HG02970 (cell line): ENCODE data around the gene MUC20.
"Not testable (repeated sequence)": the region's sequence is repeated elsewhere in the genome, so short reads cannot be mapped to it uniquely, and the experiment has no call there.

ENCODE experiments used
- ATAC-seq: cut with Tn5 transposase; IDR thresholded peaks from one replicate; pipeline ENCODE4 v1.9.1; 2021; ENCODE audit warnings: mild to moderate bottlenecking, moderate library complexity, moderate number of reproducible peaks; ENCODE audit not compliant: unreplicated experiment, low FRiP score

The MUC20 gene

DNA sequence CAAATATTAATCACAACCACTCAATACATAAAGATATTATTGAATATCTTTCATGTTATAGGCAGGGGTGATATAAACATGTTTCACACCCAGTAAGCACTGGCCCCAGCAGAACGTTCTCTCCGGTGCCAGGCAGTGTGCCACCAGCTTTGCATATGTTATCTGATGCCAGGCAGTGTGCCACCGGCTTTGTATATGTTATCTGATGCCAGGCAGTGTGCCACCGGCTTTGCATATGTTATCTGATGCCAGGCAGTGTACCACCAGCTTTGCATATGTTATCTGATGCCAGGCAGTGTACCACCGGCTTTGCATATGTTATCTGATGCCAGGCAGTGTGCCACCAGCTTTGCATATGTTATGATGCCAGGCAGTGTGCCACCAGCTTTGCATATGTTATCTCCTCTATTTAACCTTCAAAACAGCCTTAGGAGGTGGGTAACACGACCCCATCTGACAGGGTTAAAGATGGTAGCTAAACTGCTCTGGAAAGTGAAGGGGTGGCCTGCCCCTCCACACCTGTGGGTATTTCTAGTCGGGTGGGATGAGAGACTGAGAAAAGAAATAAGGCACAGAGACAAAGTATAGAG lies 6.9 kb downstream of the MUC20 start:
- no peak for ATAC-seq

DNA sequence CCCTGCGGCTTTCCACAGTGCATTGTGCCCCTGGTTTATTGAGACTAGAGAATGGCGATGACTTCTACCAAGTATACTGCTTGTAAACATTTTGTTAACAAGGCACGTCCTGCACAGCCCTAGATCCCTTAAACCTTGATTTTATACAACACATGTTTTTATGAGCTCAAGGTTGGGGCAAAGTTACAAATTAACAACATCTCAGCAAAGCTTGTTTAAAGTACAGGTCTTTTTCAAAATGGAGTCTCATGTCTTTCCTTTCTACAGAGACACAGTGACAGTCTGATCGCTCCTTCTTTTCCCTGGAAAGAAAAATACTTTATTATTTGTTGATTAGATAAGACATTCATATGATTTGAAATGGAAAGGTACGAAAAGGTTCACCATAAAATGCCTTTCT lies 8.0 kb downstream of the MUC20 start:
- ATAC-seq = not testable (repeated sequence)

DNA sequence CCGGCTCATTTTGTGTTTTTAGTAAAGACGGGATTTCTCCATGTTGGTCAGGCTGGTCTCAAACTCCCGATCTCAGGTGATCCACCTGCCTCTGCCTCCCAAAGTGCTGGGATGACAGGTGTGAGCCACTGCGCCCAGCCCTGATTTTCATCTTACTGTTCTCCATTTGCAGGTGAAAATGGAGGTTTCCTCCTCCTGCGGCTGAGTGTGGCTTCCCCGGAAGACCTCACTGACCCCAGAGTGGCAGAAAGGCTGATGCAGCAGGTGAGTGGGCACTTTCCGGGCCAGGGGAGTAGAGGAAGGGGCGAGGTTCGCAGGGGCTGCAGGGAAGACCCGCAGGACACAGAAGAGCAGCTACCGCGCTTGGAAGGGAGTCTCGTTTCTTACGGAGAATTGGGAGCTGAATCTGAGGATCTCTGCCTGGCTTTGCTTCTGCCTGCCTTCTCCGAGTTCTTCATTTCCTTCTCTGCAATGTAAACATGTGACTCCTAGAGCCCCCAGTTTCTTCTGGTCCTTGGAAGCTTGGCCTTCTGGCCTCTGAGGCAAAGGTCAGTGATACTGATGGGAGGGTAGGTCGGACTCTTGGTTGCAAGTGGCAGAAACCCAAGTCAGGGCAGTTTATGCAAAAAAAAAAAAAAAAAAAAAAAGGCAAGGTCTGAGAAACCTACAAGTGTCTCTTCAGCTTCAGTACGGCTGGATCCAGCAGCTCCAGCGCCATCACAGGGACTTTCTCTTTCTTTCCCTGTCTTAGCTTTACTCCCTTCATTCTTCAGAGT lies 8.9 kb downstream of the MUC20 start:
- ATAC-seq = no peak

DNA sequence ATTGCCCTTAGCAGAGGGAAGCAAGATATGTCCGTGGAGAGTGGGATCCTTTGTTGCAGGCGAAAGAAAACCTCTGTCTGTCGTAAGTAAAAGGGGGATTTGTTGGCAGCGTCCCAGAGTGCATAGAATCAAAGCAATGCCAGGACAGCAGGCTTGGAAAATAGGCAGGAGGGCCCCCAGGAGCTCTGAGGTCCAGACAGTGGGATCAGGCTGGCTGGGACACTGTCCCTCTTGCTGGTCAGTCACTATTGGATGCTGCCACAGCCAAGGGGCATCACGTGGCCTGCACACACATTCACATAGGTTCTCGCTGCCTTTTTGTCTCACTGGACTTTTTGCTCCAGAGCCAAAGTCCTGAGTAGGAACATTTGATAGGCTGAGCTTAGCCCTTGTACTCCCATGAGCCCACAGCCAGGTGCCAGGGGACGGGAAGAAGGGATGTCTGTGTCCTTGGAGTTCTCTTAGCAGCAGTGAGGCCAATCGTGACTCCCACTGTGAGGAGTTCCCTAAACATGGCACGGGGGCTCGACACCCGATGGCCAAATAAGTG lies 10.7 kb downstream of the MUC20 start:
- ATAC-seq = no peak

DNA sequence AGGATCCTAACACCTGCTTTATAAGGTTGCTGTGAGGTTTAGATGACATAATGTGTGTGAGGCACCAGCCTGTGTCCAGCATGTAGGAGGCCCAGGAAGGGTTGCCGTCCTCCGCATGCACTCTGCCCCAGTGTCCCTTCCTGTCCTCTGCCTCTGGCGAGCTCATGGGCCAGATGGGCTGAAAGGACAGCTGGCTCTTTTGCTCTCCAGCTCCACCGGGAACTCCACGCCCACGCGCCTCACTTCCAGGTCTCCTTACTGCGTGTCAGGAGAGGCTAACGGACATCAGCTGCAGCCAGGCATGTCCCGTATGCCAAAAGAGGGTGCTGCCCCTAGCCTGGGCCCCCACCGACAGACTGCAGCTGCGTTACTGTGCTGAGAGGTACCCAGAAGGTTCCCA lies 12.2 kb downstream of the MUC20 start:
- no peak for ATAC-seq

DNA sequence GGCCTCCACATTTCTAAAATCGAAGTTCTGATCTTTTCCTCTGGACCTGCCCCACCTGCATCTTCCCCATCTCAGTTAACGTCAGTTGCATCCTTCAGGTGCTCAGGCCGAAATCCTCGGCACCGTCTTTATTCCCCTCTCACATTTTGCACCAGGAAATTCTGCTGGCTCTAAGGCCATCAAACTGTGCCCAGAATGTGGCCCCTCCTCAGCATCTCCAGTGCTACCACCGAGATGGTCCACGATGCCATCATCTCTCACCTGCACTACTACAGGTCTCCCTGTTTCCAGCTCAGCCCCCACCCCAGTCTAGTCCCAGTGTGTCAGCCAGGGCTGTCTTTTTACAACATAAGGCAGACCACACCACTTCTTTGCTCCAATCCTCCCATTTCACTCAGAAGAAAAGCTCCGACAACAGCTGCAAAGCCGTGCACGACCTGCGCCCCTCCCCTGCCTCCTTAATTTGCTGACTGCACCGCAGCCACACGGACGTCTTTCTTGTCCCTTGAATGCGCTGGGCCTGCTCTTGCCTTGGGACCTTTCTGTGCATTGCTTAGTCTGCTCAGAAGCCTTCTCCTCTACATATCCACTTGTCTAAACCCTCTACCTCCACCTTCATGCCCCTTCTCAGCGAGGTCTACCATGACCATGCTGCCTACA lies 14.4 kb downstream of the MUC20 start:
- no peak for ATAC-seq

DNA sequence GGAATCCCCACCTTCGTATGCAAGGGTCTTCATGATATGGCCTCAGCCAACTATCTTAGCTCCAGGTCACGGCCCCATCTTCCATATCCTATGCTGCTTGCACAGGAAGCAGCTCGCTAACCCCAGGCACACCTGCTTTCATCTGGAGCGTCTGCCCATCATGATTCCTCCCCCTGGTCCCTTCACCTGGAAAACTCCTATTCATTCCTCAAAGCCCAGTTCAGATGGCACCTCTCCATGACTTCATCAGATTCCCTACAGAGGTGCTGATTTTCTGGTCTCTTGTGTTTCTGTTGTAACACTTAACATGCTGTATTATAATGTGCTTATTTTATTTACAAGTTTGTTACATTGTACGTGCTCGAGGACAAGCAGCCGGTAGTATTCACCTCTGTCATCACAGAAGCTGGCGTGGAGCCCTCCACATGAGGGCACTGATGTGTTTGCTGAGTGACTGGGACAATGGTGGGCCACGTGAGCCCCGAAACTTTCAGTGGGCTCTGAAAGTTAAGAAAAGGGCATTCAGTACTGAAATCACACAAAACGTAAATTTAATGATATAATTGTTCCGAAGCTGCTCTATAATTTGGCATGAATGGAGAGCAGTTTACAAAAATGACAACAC lies 16.2 kb downstream of the MUC20 start:
- no peak for ATAC-seq

DNA sequence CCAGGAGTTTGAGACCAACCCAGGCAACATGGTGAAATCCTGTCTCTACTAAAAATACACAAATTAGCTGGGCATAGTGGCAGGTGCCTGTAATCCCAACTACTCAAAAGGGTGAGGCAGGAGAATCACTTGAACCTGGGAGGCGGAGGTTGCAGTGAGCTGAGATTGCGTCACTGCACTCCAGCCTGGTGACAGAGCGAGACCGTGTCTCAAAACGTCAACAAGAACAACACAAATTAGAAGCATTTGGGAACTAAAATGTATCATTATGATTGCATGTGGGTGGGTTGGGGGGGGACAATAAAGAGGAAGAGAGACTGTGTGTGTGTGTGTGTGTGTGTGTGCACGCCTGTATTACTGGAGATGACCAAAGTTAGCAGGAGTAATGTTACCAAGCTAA lies 17.0 kb downstream of the MUC20 start:
- not testable (repeated sequence) for ATAC-seq

DNA sequence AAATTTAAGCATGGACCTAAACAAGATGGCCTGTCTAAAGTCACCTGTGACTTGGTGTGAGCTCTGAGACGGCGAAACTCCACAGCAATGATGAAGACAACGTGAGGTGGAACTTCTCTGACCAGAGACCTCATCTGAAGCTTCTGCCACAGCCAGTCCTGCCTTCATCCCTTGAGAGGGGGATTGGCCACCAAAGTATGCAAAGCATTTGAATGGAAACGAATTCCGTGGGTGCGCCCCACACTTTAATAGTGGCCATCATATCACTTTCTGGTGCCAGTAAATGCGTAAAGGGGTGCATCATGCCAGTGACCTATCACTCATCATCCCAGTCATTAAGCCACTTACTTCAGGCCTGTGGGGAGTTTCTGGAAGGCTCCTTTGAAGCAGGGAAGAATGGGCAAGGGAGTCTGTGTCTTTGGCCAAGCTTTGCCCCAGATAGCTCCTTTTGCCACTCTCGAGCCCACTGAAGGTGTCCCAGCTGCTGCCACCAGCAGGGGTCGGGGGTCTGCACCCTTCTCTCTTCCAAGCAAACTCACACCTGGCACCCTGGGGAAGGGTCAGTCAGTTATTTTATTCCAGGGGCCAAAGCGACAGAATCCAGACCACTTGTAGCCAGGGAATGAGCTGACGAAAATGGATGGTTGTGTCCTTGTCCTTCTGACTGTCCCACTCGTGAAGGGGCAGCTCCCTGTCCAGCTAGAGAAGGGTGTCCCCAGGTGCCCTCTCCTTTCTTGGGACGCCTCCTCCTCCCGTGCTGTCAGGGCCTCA lies 17.7 kb downstream of the MUC20 start:
- ATAC-seq = no peak

DNA sequence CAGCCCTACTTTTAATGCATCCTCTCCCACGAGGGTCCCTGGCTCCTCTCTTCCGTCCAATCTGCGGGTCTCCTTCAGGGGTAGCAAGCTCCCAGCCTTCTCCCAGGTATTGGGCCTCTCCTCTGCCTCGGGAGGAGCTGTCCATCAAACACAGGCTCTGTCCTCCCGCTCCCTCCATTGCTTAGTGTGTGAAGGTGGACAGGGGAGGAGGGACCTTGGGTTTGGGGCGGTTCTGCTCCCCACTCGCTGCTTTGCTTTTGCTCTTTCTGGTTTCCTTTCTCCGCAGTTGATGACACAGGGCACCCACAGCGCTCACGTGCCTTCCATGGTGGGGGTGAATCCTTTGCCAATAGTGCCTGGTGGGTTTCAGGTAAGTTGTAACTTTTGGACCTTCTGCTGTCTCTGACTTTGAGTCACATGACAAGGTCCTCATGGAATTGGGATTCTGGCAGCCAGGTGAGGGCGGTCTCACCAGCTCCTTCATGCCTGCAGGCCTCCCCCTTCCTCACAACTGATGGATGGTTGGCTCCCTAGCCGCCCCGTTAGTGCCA lies 18.9 kb downstream of the MUC20 start:
- ATAC-seq = no peak

DNA sequence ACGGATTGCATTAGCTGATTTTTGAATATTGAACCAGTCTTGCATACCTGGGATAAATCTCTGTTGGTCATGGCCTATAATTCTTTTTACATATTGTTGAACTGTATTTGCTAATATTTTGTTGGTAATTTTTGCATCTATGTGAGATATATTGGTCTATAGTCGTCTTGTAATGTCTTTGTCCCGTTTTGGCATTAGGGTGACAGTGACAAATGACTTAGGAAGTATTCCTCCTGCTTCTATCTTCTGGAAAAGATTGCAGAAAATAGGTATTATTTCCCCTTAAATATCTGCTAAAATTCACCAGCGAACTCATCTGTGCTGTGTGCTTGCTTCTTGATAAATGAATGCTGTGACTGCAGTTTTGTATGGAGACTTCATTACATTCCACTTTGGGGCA lies 23.7 kb downstream of the MUC20 start:
- no peak for ATAC-seq

DNA sequence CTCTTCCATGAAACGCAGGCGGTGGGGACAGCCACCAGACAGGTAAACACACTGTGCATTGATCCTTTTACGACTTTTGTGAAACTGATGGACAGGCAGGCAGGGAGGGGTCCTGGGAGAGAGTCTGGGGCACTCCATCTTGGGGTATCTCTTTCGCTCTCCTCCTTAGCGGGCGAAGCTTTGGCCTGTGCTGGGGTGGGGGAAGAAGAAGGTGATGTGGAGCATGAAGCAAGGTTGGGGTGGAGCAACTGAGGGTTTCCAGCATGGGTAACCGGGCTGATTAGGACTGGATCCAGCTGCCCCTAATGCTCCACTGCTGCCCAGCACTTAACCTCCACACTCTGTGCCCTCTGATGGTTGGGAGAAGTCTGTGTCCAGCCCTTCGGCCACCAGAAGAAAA lies 25.6 kb downstream of the MUC20 start:
- no peak for ATAC-seq

DNA sequence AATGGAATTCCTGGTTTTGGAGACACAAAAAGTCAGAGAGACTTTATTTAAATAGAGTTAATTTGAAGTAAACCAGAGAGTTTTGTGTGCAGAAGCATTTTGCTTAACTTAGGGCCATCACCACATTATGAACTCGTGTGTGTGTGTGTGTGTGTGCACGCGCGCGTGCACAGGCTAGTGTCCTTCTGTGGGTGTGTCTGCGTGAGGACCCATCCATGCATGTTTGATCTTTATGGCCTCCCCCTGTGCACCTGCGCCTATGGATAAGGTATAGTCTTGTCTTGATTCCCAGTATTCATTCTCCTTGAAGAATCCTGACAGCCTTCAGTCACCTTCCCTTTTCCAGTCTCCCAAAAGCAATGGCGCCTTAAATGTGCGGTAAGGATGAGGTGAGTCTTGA lies 26.0 kb downstream of the MUC20 start:
- ATAC-seq = no peak

DNA sequence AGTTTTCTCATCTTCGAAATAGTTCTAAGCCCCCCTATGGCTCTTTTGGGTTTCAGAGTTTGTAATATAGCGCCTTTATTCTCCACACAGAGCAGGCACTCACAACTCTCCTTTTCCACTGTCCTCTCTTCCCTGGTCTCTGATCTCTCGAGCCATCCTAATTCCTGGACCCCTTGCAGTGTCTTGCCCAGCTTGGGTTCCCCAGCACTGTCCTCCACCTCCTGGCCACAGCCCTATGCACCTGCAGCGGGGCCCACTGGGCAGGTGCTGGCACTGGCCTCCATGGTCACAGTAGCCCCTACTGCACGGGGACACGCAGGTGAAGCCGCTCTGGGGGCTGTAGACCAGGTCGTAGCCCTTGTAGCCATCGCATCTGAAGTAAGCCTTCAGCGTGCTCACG lies 27.9 kb downstream of the MUC20 start:
- no peak for ATAC-seq

DNA sequence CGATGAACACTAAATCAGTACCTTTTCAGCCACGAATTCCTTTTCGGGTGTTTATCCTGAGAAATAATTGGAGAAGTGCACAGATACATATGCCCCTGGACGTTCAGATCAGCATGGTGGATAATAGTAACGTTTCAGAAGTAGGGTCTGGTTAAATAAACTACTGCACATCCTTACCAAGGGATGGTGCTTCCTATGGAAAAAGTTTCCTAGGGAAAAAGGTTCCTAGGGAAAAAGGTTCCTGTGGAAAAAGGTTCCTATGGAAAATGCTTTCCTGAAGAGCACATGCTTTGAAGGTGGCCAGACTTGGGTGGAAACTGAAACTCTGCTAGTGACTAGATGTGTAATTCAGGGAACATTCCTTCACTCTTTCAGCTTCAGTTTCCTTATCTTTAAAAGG lies 28.3 kb downstream of the MUC20 start:
- not testable (repeated sequence) for ATAC-seq

DNA sequence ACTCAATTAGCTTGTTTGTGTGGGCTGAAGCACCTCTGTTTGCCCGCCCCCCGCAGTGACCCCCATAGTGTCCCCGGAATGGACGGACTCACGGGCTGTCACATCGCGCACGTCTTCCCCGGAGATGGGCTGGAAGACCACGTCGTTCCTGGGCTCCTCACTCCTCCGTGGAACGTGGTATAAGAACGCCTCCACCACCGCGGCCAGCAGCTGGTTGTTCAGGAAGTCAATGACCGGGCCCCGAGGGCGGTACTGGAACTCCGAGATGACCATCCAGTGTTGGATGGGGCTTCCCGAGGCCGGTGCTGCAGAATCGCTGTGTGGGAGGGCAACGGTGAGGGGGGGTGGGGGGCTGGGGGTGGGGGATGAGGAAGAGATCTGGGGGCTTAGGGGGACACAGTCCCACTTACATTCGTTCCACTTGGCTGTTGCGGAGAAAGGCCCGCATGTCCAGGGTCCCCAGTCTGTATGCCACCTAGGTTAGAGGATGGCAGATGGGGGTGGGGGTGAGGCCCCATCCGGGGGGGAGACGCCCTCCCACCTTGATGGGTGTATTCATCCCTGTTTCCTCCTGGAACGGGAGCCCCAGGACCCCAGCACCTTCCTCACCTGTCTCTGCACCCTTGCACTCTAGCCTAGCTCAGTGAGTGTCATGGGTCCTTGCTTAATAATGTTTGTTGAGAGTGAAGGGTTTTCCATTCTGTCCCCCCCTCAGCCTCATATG lies 30.2 kb downstream of the MUC20 start:
- no peak for ATAC-seq

DNA sequence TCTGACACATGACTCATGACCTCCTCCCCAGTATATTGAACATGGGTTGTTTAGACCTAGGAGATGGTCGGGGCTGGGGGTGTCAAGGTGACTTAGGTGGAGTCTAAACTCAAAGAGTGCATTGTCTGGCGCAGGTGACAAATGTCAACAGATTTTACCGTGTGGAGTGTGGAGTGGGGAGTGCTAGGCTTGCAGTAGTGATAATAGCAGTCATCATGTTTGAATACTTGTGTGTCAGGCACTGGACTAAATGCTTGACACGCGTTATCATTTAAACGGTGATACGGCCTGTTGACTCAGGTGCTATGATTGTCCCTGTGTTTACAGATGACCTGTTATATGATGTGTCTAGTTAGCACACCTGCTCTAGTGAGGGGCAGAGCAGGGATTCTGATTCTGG lies 30.8 kb downstream of the MUC20 start:
- no peak for ATAC-seq

DNA sequence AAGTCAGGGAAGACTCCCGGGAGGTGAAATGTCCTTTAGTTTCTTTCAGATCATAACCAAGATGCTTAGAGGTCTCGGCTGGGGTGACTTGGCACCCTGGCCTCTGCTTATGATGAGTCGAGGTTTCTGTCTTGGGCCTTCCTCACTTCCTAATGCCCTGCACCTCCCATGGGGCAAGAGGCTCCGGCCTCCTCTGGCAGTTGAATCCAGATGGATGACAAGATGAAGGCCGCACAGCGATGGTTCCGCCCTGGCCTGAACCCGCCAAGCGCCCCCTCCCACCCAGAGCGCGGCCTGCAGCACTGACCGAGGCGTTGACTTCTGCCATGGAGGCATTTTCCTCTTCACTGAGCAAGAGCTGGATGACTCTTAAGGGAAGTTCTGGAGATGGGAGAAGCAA lies 31.3 kb downstream of the MUC20 start:
- no peak for ATAC-seq

DNA sequence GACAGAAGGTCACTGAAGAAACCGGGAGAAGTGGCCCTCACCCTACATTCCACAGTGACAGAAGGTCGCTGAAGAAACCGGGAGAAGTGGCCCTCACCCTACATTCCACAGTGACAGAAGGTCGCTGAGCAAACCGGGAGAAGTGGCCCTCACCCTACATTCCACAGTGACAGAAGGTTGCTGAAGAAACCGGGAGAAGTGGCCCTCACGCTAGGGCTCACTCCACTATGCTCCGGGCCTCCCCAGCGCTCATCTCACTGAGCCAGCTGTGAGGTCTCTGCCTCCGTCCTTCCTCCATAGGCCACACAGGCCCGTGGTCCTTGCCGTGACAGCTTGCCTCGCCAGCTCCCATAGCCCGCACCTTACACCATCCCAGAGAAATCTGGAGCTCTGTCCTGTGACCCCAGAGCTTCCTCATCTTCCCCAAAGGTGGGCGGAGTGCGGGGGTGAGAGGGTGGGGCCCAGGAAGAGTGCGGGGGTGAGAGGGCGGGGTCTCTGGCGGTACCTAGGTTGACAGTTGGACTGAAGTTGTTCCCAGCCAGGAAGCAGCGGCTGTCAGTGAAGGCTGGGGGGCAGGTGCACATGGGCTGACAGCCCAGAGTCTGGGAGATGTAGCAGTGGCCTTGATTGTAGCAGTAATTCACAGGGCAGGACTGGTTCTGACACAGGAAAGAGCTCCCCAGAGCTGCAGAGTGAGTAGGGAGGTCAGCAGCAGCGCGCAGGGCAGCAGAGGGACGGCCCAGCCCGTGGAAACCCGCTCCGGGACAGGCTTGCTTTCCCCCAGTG lies 32.0 kb downstream of the MUC20 start:
- no peak for ATAC-seq
